Embryonic facial prominence (tissue), 1 donor: ENCODE results near the gene SEMA3F.
"Not testable (repeated sequence)": the region's sequence is repeated elsewhere in the genome, so short reads cannot be mapped to it uniquely, and the experiment has no call there.

Experiments used
- DNase-seq: peaks from one replicate; pipeline ENCODE4 v3.0.0-alpha.2; 2016; ENCODE audit errors: extremely low spot score

The SEMA3F gene

DNA sequence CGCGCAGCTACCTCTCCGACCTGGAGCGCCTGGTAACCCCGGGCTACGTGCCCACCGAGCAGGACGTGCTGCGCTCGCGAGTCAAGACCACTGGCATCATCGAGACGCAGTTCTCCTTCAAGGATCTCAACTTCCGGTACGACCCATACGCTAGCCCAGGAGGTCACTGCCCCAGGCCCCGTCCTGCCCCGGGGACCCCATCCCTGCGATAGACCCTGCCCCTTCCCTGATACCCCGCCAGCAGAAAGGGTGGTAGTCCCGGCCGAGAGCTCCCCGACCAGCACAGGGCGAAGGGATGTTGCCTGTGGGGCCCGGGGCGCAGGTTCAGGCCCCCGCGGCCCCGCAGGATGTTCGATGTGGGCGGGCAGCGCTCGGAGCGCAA is 38.6 kb downstream of the SEMA3F start:
- DNase-seq = no peak

DNA sequence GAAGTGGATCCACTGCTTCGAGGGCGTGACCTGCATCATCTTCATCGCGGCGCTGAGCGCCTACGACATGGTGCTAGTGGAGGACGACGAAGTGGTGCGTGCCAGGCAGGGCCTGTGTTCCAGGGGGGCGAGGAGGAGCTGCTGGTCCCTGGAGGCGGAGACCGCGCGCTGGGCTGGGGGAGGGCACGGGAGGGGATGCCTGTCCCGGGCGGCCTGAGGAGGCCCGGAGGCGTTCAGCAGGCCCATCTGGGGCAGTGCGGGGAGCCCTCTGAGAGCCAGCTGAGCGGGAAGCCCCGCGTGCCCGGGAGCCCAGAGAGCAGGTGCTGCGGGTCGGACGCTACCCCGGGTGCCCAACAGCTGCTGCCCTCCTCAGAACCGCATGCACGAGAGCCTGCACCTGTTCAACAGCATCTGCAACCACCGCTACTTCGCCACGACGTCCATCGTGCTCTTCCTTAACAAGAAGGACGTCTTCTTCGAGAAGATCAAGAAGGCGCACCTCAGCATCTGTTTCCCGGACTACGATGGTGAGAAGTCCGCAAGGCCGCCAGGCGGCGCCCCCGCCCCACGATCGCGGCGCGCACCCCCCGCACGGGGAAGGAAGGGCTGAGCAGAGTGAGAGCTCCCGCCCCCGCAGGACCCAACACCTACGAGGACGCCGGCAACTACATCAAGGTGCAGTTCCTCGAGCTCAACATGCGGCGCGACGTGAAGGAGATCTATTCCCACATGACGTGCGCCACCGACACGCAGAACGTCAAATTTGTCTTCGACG is 39.2 kb downstream of the SEMA3F start:
- DNase-seq = no peak

DNA sequence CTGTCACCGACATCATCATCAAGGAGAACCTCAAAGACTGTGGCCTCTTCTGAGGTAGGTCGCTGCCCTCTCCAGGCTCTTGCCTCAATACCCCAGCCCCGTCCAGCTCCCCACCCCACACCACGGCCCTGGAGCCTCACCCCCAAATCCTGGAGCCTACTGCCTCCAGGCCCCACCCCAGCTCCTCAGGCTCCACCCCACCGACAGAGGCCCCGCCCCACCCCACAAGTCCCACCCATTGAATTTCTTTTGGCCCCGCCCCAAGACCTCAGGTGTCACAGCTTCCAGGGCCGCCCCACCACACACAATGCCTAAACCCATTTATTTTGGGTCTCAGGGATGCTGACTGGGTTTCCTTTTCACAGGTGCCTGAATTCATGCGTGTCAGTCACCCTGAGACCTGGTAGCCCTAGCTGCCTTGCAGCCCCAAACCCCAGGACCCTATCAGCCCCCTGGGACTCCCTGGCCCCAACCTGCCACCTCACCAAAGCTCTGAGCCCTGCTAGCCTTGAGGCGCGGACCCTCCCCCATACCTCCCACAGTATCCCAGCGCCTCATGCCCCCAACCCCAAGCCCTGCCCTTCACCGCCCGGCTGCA is 39.9 kb downstream of the SEMA3F start:
- DNase-seq = no peak

DNA sequence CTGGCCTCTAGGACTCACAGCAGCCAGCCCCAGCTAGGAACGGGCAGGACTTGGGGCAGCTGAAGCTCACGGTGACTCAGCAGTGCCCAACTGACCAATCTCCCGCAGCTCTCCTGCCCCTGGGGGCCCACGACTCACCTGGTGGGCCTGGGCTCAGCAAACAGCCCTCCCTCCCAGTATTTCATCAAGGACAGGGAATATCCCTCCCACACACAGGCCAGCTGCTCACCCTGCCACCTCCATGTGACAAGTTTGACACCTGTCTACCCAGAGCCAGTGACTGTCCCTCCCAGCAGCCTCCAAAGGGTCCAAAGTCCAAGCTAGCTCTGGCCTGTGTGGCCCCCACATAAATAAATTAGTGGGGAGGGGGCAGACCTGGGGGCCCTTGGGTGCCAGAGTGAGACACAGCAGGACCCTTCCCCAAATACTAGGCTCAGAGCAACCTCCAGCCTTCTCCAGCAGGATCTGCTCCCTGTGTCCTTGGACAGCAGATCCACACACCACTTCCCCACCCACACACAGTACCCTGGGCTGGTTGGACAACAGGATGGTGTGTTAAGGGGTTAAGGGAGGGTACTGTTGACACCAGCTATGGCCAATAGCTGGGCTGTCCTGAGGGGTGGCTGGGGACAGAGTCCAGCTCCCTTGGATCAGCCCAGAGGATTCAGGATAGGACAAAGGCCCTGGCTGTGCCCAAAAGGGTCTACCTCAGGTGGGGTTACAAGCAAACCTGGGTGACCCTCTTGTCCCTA is 40.6 kb downstream of the SEMA3F start:
- no peak for DNase-seq

DNA sequence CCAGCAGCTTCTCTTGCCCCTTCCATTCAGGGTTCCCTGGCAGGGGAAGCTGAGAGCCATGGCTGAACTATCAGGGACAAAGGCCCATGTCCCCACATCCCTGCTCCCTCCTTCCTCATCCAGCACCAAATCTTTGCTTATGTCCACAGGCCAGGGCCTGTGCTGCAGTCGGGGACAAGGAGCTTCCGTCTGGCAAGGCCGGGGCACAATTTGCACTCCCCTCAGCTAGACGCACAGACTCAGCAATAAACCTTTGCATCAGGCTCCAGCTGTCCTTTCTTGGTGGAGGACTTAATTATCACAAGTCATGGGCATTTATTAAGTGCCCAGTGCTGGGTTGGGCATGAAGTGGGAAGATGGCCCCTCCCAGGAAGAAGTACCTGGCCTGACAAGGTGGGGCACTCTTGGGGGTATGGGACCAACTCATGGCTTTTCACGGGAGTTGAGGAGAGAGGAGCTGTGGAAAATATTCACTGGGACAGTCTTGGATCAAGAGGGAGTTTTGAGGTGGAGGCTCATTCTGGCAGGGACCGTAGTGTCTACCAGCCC is 41.2 kb downstream of the SEMA3F start:
- DNase-seq = no peak

DNA sequence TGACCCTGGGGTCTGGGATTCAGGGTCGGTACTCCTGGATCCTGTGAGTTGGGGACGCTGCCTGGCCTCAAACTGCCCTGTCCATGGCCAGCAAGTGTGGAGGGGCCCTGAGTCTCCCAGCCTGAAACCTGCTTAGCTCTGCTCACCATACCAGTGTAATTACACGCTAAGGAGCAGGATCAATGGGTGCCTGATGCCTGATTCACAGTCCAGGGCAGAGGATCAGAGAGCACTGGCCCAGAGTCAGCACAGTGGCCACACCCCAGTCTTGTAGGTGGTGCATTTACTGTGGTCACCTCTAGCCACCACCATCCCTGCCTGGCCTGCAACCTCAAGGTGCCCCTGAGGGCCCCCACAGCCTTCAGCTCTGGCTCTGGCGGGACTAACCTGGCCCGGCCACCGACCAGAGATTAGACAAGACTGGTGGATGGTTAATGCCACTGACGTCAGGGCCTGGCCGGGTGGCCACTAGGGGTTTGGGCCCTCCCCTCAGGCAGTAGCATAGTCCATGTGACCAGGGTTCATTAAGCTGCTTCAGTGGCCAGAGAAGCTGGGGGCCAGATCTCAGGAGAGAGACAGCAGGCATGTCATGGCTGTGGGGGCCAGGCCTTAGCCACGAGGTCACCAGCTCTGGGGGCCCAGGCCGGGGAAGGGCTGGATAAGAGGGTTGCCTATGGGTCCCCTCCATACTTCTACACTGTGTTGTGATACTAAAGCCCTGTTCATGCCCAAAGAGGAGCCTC is 46.6 kb downstream of the SEMA3F start:
- no peak for DNase-seq

DNA sequence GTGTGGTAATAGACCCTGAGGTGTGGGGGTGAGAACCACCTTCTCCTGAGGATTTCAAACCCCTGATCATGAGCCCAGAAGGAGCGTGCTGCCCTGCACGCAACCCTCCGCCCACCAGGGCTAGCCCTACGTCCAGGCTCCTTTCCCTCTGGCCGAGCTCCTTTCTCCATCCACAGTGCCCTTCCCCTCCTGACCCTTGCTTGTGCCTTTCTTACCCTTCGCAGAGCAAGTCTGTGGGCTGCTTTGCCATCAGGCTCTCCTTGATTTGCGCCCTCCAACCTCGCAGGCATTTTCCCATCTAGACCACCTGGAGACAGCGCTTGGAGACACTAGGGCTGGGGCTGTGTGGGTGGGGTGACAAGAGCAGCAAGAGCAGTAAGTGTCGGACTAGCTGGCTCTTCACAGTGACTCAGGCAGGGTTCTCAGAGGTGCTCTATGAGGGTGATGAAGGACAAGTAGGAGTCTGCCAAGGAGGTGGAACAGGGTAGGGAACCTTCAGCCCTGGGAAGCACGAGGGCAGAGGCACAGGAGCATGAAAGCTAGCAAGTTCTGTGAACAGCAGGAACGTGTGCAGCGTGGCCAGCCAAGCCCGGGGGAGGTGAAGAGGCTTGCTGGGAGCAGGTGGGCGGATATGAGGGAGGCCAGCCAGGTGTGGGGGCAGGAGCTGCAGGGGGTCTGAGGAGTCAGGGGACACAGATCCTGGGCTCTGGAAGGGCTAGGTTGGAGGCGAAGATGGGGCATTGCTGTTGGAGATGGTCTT is 47.4 kb downstream of the SEMA3F start:
- no peak for DNase-seq

DNA sequence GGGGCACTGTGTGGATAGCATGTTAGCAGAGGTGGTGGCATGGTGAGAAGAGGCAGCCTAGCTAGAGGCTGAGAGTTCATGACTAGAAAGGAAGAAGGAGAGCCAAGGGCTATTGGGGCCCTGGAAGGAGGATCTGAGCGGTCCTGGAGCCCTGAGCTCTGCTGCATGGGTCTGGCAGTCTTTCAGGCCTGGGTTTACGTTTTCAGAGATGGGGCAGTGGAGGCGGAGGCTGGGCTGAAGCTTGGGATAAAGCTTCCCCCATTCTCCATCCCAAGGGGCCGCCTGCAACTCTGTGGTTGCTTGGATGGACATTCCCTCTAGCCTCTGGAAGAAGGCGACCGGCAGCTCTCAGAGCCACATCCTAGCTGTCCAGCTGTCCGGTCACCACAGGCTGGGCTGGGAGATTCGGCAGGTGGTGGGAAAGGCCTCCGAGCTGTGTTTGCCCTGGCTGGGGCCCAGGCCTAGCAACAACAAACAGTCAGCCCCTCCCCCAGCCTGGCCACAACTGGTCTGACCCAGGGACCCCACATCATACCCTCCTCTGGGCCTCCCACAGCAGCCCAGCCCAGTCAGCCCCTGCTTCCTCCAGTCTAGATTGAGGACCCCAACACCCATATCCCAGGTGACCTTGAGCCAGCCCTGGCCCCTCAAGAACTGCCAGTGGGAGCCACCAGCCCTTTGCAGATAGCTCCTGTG is 48.1 kb downstream of the SEMA3F start:
- no peak for DNase-seq

DNA sequence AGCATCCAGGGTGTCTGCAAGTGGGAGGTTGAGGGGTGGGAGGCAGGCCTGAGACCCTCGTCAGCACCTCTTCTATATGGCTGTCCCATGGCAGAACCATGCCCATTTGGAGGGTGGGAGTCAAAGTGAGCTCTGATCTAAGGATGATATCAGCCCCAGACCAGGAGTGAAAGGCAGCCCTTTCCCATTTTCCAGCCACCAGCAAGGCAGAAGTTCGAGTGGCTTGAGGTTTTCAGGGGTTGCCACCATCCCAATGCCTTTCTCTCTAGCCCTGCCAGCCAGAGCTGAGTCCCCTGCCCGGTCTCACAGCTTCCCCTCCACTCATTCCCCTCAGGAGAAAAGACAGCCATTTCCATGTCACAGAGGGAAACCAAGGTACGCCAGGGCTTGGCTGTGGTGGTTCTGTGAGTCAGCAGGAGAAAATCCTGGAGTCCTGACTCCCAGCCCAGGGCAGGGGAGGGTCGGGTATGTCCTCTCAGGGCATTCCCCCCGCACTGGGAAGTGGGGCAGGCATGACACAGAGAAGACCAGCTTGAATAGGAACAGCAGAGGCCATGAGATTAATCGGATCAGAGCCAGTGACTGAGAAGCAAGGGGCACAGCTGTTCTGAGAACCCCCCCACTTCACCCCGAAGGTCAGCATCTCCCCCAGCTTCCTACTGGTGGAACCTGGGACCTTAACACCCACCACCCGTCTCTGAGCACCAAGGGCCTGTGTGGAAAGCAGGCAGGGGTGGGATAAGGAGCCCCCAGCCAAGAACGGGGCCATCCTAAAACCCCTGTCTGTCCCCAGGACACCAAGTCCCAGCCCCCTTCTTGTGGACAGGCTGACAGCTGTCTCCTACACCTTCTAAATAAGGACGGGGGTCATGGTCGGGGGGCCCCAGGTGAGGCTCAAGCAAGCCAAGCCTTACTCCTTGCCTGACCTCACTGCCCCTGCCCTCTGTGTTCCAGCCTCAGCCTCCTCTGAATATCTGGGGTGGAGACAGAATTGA is 49.0 kb downstream of the SEMA3F start:
- DNase-seq = no peak

DNA sequence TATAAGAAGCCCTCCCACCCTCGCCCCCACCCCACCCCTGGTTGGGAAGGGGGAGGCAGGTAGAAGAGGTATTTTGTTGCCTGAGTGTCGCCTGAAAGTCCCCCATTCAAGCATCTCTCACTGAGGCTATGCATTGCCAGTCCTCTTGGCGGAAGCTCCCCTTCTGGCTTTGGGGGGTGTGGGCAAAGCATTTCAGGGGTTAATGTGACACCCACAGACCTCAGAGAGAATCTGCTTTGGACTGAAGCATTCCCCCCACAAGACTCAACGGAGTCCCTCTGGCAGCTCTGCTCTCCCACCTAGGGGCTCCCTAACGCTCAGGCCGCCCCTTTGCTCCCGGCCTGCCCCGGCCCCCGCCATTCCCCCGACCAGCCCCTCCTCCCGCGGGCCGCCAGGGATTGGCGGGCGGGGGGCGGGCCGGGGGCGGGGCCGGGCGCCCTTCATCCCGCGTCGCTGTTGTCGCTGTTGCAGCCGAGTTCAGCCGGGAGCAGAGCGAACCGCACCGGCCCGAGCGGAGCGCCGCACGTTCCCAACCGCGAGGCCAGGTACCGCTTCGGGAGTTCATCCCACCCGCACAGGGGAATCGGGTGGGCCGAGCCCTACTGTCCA is 49.8 kb downstream of the SEMA3F start, which contains the start of gene SLC38A3:
SLC38A3 (plus strand) TSS at position 468 of the 609 bp plus-strand sequence. CDS start 8,929 bp downstream, outside the sequence.
- DNase-seq = no peak

DNA sequence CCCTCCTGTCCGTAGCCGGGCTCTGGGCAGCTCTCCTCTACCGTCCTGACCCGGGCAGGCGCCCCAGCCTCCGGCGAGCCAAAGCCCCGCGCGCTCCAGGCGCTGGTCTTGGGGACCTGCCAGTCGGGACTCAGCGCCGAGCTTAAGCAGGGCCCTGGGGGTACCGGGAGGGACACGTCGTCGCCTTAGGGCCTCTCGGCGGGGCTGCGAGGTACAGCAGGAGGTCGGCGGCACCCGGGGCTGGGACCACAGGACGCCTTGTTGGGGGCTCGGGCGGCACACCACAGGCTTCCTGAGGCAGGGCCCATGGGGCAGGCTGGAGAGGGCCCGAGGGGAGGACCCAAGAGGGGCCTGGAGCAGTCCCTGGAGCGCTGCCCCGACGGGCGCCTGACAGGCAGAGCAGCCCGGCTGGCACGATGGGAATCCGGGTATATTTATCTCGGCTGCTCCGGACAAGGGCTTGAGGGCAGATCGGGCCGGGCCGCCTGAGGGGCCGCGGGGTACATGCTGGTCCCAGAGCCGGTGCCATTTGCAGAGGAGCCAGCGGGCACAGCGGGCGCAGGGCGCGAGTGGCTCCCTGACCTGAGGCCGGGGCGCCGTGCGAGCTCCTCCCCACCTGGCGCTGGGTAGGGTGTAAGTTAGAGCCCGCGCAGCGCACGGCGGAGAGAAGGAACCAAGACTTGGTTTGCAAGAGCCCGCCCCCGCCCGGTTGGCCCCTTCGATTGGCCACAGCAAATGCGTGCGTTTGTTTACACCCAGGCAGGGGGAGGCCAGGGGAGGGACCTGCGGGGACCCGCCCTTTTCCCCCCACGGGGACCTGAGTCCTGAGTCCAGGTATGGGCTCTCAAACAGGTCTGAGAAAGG is 50.5 kb downstream of the SEMA3F start:
- no peak for DNase-seq

DNA sequence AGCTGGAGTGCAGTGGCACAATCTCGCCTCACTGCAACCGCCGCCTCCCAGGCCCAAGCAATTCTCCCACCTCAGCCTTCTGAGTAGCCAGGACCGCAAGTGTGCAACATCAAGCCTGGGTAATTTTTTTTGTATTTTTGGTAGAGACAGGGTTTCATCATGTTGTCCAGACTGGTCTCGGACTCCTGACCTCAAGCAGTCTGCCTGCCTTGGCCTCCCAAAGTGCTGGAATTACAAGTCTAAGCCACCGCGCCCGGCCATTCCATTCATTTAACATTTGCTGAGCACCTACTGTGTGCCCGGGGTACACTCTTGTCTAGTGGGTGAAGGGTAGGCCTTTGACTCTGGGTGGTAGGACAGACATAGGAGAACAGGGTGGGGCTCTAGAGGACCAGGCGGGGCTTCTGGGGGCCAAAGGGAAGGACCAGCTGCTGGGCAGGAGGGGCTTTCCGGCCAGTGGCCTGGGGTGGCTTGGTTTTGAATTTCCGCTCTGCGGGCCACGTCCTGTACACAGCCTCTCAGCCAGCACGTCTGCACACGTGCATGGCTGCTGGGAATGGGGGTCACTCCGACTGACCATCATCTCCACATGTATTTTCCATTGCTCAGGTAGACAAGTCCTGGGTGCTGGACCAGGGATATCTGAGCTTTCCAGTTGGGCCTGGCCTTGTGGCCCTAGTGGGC is 52.4 kb downstream of the SEMA3F start:
- no peak for DNase-seq

DNA sequence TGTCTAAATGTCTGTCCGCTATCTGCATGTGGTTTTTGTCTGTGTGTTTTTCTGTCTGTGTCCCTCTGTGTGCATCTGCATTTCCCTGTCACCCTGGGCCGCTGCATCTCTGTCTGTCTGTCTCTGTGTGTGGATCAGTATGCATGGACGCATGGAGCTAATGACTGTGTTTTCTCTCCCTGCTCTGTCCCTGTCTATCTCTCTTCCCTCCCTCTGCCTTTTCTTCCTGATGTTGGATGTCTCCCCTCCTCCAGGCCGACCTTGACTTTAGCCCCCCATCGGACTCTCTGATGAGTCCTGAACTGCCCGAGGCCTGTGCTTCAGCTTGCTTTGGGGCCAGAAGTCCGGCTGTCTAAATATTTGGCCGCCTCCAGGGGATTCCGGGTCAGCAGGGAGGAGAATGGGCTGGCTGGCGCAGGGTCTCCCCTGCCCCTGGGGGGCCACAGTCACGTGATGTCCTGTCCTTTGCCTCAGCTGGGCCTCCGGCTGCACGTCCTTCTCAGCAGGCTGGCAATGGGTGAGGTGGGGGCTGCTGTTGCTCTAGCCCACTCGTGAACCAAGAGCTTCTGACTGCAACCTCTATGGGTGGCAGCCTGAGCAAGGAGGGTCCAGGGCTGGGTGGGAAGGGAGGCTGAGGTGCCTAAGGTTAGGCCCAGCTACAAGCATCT is 53.7 kb downstream of the SEMA3F start:
- DNase-seq = no peak

DNA sequence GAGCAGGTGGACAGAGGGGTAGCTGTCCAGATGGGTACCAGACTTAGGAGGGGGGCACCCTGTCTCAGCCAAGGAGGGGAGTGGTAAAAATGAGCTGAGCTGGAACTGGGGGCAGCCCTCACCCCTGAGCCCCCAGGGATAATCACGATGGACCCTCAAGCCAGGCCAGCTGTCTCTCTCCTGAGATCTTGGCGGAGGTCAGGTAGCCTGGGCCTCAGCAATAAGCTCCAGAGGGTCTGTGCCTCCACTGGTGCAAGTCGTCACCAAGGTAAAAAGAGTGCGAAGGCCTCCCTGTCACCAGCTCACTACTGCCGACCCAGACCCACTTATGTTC is 55.0 kb downstream of the SEMA3F start:
- no peak for DNase-seq

DNA sequence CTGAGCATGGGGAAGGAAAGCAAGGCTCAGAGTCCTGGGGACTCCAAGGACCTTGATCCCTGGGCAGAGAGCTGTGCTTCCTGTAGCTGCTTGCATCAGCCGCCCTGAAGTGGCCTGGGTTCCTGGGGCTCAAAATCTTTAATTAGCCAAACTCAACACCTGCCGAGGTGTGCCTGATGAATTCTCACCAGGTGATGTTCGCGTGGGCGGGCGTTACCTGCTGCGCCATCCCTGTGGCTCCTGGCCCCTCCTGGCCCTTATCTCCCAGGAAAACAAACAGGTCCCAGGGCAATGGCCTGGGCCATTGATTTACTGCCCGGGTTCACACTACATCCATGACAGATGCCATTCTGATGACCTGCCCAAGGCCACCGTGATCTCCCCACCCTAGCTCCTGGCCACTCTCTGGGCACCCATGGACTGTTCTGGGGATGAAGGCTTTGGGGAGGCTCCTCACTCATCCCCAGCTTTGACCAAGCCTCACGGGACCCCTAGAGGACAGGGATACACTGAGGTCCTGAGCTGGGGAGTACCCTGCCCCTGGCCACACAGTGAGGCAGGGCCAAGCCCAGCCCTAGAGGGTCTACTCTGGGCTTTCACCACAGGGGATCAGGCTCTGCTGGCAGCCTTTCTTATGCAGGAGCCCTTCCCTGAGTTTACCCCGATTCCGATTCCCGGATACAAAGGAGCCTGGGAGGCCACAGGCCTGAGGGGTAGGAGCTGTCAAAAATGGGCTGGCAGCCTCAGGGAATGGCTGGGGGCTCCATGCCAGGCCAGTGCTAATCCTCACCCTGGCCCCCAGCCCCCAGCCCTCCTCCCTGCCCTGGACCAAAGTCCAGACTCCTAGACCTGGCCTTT is 55.6 kb downstream of the SEMA3F start:
- DNase-seq = no peak

DNA sequence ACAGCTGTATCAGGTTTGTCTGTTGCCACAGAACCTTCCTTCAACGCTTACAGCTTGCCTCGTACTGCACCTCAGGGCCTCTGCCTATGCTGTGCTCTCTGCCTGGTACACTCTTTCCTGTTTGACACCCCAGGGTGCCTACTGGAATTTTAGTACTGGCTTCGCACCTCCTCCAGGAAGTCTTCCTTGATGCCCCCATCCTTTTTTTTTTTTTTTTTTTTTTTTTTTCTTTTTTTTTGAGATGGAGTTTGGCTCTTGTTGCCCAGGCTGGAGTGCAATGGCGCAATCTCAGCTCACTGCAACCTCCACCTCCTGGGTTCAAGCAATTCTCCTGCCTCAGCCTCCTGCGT is 56.2 kb downstream of the SEMA3F start:
- not testable (repeated sequence) for DNase-seq
